Duodenal mucosa (tissue), 2 donors: ENCODE results near the gene CERS6.
A peak's percentile ranks its signal among the peaks of the same experiment; 100 is the strongest.

ENCODE experiments used
- H3K27ac ChIP-seq: one replicate; pipeline ENCODE4 v1.7.0; 2013; ENCODE audit warnings: low read depth, low read length
- H3K27me3 ChIP-seq, 2 donors: one replicate each; pipeline ENCODE4 v1.7.0; 2013; ENCODE audit warnings: low read length in 2 of 2, control low read depth in 1 of 2; ENCODE audit not compliant: insufficient read depth in 2 of 2, control insufficient read depth in 1 of 2
- H3K36me3 ChIP-seq, 2 donors: one replicate each; pipeline ENCODE4 v1.7.0; 2013; ENCODE audit warnings: low read length in 2 of 2, control low read depth in 1 of 2; ENCODE audit not compliant: insufficient read depth in 2 of 2, control insufficient read depth in 1 of 2
- H3K4me1 ChIP-seq, 2 donors: one replicate each; pipeline ENCODE4 v1.7.0; 2013; ENCODE audit warnings: low read length in 2 of 2, control low read depth in 1 of 2; ENCODE audit not compliant: insufficient read depth in 2 of 2, control insufficient read depth in 1 of 2
- H3K4me3 ChIP-seq, 2 donors: one replicate each; pipeline ENCODE4 v1.7.0; 2013; ENCODE audit warnings: low read length in 2 of 2, low read depth in 1 of 2
- H3K9ac ChIP-seq, 2 donors: one replicate each; pipeline ENCODE4 v1.7.0; 2013; ENCODE audit warnings: low read length in 2 of 2, low read depth in 1 of 2
- H3K9me3 ChIP-seq, 2 donors: one replicate each; pipeline ENCODE4 v1.7.0; 2013; ENCODE audit warnings: low read length in 2 of 2, control low read depth in 1 of 2; ENCODE audit not compliant: control insufficient read depth in 1 of 2

The CERS6 gene

GRCh38 chr2:168748461-168748860, 292.4 kb downstream of the CERS6 start:
- Histone ChIP-seq H3K9me3 (no peaks in the 10 kb centered on the region), H3K4me1 (peaks cover 3 to 26% of the 10 kb centered on the region in 2 donors), H3K4me3 (no peak overlapping the region), H3K27ac (no peak overlapping the region), H3K27me3 (no peaks in the 10 kb centered on the region), H3K36me3 (no peaks in the 10 kb centered on the region), H3K9ac (no peak overlapping the region)

DNA sequence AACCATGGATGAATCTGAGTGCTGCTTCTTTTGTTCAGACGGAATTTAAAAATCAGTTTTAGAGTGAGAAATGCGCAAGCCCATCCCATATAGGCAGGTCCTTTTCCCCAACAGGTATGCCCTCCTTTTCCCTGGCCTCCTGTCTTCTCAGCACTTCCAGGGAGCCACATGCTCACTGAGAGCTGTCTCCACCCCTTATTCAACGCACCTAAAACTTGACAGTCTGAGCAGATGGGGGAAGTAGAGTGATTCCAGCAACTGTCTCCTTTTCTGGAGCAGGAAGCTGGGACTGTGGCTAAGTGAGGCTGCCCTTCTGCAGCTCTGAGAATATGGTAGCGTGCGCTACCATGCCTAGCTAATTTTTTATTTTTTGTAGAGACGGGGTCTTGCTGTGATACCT, 293.2 kb downstream of the CERS6 start:
- no peak overlapping the region for H3K9ac ChIP-seq
- no peaks in the 10 kb centered on the region for H3K27me3 ChIP-seq
- H3K9me3 ChIP-seq = no peaks in the 10 kb centered on the region

DNA sequence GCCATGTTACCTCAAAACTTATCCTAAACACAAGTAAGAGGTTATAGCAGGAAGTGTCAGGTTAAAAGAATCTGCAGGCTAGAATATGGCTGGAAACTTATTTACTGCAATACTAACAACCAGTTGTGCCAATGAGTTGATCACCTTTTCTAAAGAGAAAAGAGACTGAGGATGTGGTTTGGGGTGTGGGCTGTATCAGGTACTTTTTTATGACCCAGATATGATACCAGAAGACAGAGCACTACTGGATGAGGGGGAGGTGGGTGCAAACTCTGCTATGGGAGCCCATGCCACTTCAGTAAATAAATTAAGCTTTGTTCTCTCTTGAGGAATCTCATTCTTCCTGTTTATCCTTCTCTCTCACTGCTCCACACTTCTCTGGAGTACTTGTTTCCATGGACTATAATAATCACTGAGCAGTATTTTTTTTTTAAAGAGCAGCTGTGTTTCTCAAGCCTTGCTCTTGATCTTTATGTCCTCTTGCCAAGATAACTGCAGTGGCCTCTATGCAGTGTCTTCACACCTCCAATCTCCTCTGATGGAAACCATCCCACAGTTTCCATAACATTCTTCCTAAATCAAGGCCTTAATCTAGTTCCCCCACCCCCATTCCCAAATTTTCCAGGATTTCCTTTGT, 295.1 kb downstream of the CERS6 start:
- peaks cover 8 to 22% of the 10 kb centered on the region in 2 donors for H3K4me1 ChIP-seq
- no peaks in the 10 kb centered on the region for H3K9me3 ChIP-seq

More for the DNA sequence above, 293.2 kb downstream of the CERS6 start:
- Histone ChIP-seq H3K4me1 (peaks cover 8 to 30% of the 10 kb centered on the region in 2 donors), H3K27ac (no peak overlapping the region), H3K4me3 (no peak overlapping the region), H3K36me3 (no peaks in the 10 kb centered on the region)

GRCh38 chr2:168752361-168752760, 296.3 kb downstream of the CERS6 start:
- Histone ChIP-seq H3K27me3 (no peaks in the 10 kb centered on the region), H3K27ac (no peak overlapping the region), H3K36me3 (peaks cover 0 to 5% of the 10 kb centered on the region in 2 donors), H3K9me3 (no peaks in the 10 kb centered on the region), H3K4me3 (no peak overlapping the region), H3K4me1 (peaks cover 14 to 33% of the 10 kb centered on the region in 2 donors), H3K9ac (no peak overlapping the region)

More for the DNA sequence above, 295.1 kb downstream of the CERS6 start:
- H3K9ac ChIP-seq = no peak overlapping the region
- no peaks in the 10 kb centered on the region for H3K27me3 ChIP-seq
- H3K4me3 ChIP-seq = no peak overlapping the region
- H3K36me3 ChIP-seq = peaks cover 0 to 5% of the 10 kb centered on the region in 2 donors
- H3K27ac ChIP-seq = no peak overlapping the region

GRCh38 chr2:168753765-168754329, 297.8 kb downstream of the CERS6 start:
- Histone ChIP-seq H3K36me3 (peaks cover 0 to 5% of the 10 kb centered on the region in 2 donors), H3K27ac (no peak overlapping the region)

GRCh38 chr2:168757223-168757622, 301.2 kb downstream of the CERS6 start:
- Histone ChIP-seq H3K36me3 (peaks cover 0 to 5% of the 10 kb centered on the region in 2 donors), H3K4me3 (no peak overlapping the region), H3K27ac (no peak overlapping the region), H3K9me3 (no peaks in the 10 kb centered on the region), H3K27me3 (no peaks in the 10 kb centered on the region), H3K4me1 (peaks cover 21 to 26% of the 10 kb centered on the region in 2 donors), H3K9ac (no peak overlapping the region)

More at GRCh38 chr2:168753765-168754329, 297.8 kb downstream of the CERS6 start:
- Histone ChIP-seq H3K27me3 (no peaks in the 10 kb centered on the region), H3K9ac (no peak overlapping the region), H3K4me3 (peak overlapping the region in 1 of 2 donors; percentile 11), H3K4me1 (peaks cover 24 to 35% of the 10 kb centered on the region in 2 donors), H3K9me3 (no peaks in the 10 kb centered on the region)

DNA sequence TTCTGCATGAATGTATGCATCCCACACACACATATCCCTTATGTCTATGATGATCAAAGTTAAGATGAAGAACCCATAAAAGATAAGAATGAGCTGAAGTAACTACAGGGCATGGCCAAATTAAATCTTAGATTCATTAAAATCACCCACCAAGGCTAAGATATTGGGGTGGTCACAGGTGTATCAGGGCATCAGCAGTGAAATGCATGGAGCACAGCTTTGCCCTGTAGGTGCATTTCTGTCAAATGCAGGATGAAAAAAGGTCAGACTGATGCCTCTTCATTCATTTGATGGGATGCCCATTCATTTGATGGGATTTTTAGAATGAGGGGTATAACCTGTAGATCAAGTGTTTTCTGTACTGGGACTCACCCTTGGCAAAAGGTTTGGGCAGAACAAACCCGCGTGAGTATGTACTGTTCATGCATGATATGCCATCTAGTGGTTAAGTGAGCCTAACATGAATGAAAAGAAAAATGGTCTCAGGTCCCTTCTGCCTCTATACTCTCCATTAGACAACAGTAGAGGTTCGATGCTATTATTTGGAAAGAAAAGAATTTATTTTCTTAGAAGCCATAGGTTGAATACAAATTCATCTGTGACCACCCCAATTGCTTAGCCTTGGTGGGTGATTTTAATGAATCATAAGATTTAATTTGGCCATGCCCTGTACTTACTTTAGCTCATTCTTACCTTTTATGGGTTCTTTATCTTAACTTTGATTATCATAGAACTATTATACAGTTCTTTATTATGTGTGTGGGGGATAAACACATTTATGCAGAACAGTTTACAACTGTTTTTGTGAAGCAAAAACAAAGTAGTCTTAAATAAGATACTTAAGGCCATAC, 303.1 kb downstream of the CERS6 start:
- Histone ChIP-seq H3K27ac (no peak overlapping the region), H3K4me1 (peaks cover 16 to 21% of the 10 kb centered on the region in 2 donors), H3K27me3 (no peaks in the 10 kb centered on the region), H3K36me3 (peaks cover 3 to 5% of the 10 kb centered on the region in 2 donors), H3K4me3 (no peak overlapping the region), H3K9ac (no peak overlapping the region), H3K9me3 (no peaks in the 10 kb centered on the region)

GRCh38 chr2:168765401-168765800, 309.3 kb downstream of the CERS6 start:
- no peak overlapping the region for H3K9ac ChIP-seq
- H3K27ac ChIP-seq = no peak overlapping the region
- no peaks in the 10 kb centered on the region for H3K9me3 ChIP-seq
- H3K36me3 ChIP-seq = peaks cover 0 to 21% of the 10 kb centered on the region in 2 donors
- no peak overlapping the region for H3K4me3 ChIP-seq
- no peaks in the 10 kb centered on the region for H3K27me3 ChIP-seq
- H3K4me1 ChIP-seq = no peaks in the 10 kb centered on the region

DNA sequence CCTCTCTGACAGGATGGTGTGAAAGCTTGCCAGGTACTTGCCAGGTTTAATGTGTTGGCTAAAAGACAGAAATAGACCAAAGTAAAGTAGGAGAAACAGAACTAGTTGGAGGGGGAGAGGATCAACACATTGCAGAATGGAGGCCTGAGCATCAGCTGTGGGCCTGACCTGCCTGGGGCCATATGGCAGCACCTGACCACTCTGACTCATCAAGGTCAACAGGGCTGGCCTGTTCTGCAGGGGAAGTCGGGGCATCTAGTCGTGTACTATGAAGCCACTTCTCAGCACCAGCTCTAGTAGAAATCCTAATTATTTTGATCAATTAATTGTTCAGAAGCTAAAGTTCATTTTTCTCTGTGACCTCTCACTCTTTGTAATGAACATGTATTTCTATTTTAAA, 310.5 kb downstream of the CERS6 start:
- H3K9me3 ChIP-seq = no peaks in the 10 kb centered on the region
- no peak overlapping the region for H3K4me3 ChIP-seq
- no peaks in the 10 kb centered on the region for H3K27me3 ChIP-seq
- H3K36me3 ChIP-seq = peaks cover 0 to 21% of the 10 kb centered on the region in 2 donors
- no peak overlapping the region for H3K9ac ChIP-seq
- H3K4me1 ChIP-seq = no peaks in the 10 kb centered on the region
- H3K27ac ChIP-seq = no peak overlapping the region

DNA sequence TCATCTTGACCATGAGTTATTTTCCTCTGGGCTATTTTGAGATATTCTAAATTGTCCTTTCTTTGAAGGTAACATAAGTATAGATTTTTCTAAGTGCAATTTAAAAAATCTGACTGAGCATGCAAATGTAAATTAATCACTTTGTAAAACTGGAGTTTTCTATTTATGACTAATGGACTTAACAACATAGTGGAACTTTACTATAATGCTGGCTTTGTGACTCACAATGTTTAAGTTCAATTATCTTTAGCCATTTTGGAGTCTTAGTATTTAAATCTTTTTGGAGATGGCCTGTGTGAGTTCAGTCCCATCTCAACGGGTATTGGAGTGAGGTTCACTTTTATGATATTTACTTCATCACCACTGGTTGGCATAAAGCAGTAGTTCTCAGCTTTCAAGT, 311.2 kb downstream of the CERS6 start:
- Histone ChIP-seq H3K4me3 (no peak overlapping the region), H3K4me1 (no peaks in the 10 kb centered on the region), H3K27ac (no peak overlapping the region), H3K36me3 (peaks cover 0 to 21% of the 10 kb centered on the region in 2 donors), H3K27me3 (no peaks in the 10 kb centered on the region), H3K9me3 (no peaks in the 10 kb centered on the region), H3K9ac (no peak overlapping the region)
